Central memory CD8-positive, alpha-beta T cell (primary cell): ENCODE measurements around the gene SH3TC2.

Source experiments
- ATAC-seq: fragments of 150-1000 bp; cut with Tn5 transposase; replicated peaks from 2 replicates; pipeline ENCODE4 v1.10.0; 2022; ENCODE audit warnings: mild to moderate bottlenecking, moderate FRiP score, moderate number of reproducible peaks; ENCODE audit not compliant: poor library complexity, severe bottlenecking; ENCODE audit errors: extremely low read depth
- DNase-seq, 2 donors: peaks; one replicate each; pipeline ENCODE4 v3.0.0; 2021; ENCODE audit warnings: low spot score in 2 of 2
- H3K27ac Mint-ChIP-seq: one replicate; pipeline ENCODE4 v1.8.0; 2022; ENCODE audit warnings: low read depth, mild to moderate bottlenecking, moderate library complexity, mixed read lengths
- H3K27me3 Mint-ChIP-seq: one replicate; pipeline ENCODE4 v1.8.0; 2022; ENCODE audit warnings: mixed read lengths
- H3K36me3 Mint-ChIP-seq: one replicate; pipeline ENCODE4 v1.8.0; 2022; ENCODE audit warnings: mild to moderate bottlenecking, moderate library complexity, mixed read lengths; ENCODE audit not compliant: insufficient read depth
- H3K4me1 Mint-ChIP-seq: one replicate; pipeline ENCODE4 v1.8.0; 2022; ENCODE audit warnings: mixed read lengths
- H3K4me3 Mint-ChIP-seq: one replicate; pipeline ENCODE4 v1.8.0; 2022; ENCODE audit warnings: mild to moderate bottlenecking, moderate library complexity, mixed read lengths
- H3K9me3 Mint-ChIP-seq: one replicate; pipeline ENCODE4 v1.8.0; 2022; ENCODE audit warnings: mixed read lengths

The SH3TC2 gene

GRCh38 chr5:148960070-148960769 lies 102.6 kb downstream of the SH3TC2 start:
- ATAC-seq (no peak), DNase-seq (no peak)
- Mint-ChIP-seq H3K4me3 (no peak overlapping the region), H3K36me3 (peaks cover 1% of the 10 kb centered on the region), H3K27ac (no peak overlapping the region), H3K27me3 (no peaks in the 10 kb centered on the region), H3K9me3 (no peaks in the 10 kb centered on the region), H3K4me1 (peaks cover 12% of the 10 kb centered on the region)

GRCh38 chr5:148957591-148958202 lies 105.2 kb downstream of the SH3TC2 start:
- Mint-ChIP-seq H3K9me3 (no peaks in the 10 kb centered on the region), H3K27ac (no peak overlapping the region), H3K36me3 (peaks cover 1% of the 10 kb centered on the region), H3K27me3 (no peaks in the 10 kb centered on the region), H3K4me3 (no peak overlapping the region), H3K4me1 (peaks cover 6% of the 10 kb centered on the region)
- DNase-seq, result peak; percentile 31 to 41
- no peak for ATAC-seq

- H3K27me3 Mint-ChIP-seq, result no peaks in the 10 kb centered on the region
- no peaks in the 10 kb centered on the region for H3K36me3 Mint-ChIP-seq
- DNase-seq (no peak), ATAC-seq (no peak)
- no peak overlapping the region for H3K4me3 Mint-ChIP-seq
- H3K27ac Mint-ChIP-seq, result no peak overlapping the region
- H3K9me3 Mint-ChIP-seq, result no peaks in the 10 kb centered on the region
- peaks cover 6% of the 10 kb centered on the region for H3K4me1 Mint-ChIP-seq
Measured at GRCh38 chr5:148956477-148957385, 106.1 kb downstream of the SH3TC2 start.
